ENCODE measurements around the gene JDP2.
"Not testable (repeated sequence)": the region's sequence is repeated elsewhere in the genome, so short reads cannot be mapped to it uniquely, and the experiment has no call there.

The JDP2 gene, protein sequence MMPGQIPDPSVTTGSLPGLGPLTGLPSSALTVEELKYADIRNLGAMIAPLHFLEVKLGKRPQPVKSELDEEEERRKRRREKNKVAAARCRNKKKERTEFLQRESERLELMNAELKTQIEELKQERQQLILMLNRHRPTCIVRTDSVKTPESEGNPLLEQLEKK

GRCh38 chr14:75427482-75428229, at the start of gene JDP2:
TSS of gene JDP2 (plus strand) at chr14:75428022. CDS start at chr14:75437921, 9,899 bp downstream.
- peak; percentile 81 for DNase-seq

DNA sequence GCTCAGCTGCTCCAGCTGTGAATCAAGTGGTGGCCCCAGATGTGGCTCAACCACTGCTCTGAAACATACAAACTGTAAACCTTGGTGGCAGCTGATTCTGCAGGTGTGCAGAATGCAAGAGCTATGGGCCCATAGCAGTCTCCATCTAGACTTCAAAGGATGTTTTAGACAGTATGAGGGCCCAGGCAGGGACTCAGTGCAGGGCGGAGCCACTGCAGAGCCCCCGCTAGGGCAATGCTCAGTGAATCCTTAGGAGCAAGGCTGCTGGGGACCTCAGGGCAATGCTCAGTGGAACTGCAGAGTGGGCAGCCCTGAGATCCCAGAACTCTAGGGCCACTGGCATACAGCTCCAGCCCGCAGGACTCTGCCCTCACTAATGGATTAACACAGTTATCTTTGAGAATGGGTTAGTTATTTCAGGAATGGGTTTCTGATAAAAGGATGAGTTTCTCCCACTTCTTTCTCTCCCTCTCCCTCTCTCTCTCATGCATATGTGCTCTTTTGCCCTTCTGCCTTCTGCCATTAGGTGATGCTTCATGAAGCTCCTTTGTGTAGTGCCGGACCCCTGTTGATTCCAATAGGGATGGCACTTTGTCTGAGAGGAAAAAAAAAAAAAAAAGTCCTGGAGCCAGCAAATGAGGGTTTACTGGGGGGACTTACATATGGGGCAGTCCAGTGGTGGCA, 48.4 kb upstream of the JDP2 start:
- no peak for DNase-seq

DNA sequence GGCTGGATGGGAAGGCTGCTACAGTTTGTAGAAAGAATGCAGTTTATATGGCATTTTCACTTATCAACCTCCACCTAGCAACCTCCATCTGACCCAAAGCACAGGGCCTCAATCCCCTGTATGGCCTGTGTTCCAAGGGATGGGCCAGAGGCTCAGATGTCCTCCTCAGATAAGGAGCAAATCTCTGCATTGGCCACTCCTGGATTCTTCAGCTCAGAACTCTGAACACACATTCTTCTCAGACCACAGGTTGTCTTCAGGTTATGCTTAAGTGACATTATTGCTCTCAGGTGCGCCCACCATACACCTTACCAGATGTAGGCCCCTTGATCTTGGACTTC, 47.9 kb upstream of the JDP2 start:
- no peak for DNase-seq

GRCh38 chr14:75380656-75381055, 47.2 kb upstream of the JDP2 start:
- DNase-seq = no peak

- no peak for DNase-seq
Observed at GRCh38 chr14:75381642-75382041, 46.2 kb upstream of the JDP2 start.

DNA sequence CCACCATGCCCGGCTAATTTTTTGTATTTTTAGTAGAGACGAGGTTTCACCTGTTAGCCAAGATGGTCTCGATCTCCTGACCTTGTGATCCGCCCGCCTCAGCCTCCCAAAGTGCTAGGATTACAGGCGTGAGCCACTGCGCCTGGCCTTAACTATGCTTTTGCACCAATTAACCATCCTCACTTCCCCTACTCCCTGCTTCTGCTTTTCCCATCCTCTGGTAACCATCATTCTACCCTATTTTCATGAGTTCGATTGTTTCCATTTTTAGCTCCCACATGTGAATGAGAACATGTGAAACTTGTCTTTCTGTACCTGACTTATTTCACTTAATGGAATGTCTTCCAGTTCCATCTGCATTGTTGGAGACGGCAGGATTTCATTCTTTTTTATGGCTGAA, 44.6 kb upstream of the JDP2 start:
- not testable (repeated sequence) for DNase-seq

GRCh38 chr14:75383721-75384120, 44.1 kb upstream of the JDP2 start:
- no peak for DNase-seq

DNA sequence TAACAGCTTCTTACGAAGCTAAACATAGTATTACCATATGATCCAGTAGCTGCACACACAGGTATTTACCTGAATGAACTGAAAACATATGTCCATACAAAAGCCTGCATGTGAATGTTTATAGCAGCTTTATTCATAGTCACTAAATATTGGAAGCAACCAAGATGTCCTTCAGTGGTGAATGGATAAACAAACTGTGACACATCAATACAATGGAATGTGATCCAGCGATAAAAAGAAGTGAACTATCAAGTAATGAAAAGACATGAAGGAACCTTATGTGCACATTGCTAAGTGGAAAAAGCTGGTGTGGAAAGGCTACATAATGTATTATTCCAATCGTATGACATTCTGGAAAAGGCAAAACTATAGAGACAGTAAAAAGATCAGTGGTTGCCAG, 38.1 kb upstream of the JDP2 start:
- DNase-seq = no peak

- DNase-seq = no peak
Observed at GRCh38 chr14:75390183-75390582, 37.6 kb upstream of the JDP2 start.

GRCh38 chr14:75391953-75392352, 35.9 kb upstream of the JDP2 start:
- DNase-seq = no peak

- DNase-seq = no peak
Observed at GRCh38 chr14:75392686-75393641, 34.9 kb upstream of the JDP2 start.

DNA sequence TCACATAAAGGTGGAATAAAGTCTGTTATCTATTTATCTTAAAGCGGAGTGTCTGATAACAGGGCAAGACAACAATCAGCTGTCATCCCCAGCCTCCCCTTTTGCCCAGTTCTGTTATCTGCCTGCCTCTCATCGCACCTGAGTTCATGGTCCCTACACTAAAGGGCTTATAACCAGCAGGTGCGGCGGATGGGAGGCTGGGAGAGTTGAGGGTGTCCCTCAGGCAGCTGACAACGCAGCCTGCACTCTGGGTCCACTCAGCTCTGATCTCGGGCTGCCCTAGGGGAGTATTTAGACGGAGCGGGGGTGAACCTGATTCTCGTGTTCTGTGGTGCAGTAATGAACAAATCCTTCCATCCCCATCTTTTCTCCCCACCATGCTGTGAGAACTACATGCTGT, 34.0 kb upstream of the JDP2 start:
- DNase-seq = no peak

- DNase-seq = no peak
Observed at GRCh38 chr14:75395862-75396261, 32.0 kb upstream of the JDP2 start.

DNA sequence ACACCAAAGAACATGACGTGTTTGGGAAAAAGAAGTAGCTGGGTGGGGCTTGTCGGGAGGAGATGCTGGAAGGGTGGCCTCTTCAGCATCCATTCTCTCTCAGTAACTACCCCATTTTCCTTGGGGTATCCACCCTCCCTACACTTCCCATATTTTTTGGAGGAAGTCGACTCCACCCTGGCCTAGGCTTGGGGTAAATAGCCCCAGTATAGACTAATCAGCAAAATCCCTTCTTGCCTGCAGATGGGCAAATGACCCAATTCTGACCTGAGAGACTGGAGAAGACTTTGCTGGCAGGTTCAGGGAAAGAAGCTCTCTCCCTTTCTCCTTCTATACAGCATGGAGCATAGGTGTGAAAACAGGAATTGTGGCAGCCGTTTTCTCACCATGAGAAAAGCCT, 28.5 kb upstream of the JDP2 start:
- no peak for DNase-seq

DNA sequence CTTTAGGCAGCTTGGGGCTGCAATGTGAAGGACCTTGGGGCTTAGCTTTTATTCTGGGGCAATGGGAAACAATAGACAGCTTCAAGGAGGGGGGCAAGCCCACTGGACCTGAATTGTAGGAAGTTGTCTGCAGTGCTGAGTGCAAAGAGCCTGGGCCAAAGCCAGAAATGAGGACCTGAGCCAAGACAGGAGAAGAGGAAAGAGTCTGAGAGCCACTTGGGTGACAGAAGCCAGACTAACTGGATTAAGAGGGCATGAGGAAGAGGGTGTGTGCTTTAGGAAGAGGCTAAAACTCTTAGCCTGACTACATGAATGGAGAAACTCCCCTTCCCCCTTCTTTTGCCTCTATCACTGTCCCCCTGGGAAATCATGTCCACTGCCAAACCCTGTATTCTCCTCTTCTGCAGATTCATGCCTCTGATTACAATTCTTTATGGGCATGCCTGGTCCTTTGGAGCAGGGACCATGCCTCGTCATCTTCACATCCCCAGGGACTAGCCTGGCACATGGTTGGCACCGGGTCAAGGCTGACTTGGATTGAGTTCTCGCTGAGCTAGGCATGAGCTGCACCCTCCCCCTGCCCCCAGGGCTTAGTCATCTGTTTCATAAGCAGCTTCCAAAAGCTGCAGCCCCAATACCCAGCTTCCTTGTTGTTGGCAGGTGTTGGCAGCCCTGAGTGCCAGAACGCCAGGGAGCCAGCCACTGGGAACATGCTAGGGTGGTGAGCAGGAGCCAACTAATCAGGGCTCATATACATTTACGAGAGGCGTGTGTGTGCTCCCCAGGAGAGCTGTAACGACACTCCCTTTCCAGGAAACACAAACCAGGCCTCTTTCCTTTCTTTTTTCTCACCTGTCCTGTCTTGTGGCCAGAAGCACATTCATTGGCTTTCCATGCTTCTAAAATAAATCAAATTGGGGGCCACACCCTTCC, 27.7 kb upstream of the JDP2 start:
- DNase-seq = no peak

DNA sequence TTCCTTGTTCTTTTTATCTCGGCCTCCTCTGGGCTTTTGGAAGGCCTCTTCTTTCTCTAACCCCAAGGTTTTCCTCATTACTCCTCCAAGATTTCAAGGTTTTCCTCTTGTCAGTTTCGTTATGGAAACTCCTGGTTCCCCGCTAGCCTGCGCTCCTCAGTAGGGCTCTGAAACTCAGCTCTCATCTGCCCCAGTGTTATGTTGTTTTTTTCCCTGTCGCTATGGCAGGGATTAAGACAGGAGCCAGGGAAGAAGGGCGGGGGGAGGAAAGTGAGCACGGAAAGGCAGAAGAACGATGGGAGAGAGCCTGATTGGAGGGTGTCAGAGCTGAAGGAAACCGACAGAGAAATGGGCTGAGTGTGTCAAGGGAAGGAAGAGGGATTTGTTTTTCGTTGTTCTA, 26.5 kb upstream of the JDP2 start:
- no peak for DNase-seq

DNA sequence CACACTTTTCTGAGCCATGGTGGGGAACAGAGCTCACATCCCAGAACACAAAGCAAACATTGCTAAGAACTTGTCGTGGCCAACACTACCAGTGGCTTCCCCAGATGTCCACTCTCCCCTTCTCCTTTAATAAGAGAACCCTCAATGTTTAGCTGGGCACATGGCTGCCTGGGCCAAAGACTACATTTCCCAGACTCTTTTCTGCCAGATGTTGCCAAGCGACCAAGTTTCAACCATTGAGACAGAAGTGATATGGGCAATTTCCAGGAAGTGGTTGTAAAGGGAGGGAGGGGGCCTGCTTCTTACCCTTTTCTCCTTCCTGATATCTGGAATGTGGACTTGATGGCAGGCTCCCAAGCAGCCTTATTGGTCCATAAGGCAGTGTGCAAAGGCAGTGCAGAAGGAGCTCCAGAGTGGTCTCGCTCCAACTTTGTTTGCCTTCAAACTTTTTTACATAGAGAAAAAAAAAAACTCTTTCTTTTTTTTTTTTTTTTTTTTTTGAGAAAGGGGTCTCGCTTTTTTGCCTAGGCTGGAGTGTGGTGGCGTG, 24.9 kb upstream of the JDP2 start:
- no peak for DNase-seq

DNA sequence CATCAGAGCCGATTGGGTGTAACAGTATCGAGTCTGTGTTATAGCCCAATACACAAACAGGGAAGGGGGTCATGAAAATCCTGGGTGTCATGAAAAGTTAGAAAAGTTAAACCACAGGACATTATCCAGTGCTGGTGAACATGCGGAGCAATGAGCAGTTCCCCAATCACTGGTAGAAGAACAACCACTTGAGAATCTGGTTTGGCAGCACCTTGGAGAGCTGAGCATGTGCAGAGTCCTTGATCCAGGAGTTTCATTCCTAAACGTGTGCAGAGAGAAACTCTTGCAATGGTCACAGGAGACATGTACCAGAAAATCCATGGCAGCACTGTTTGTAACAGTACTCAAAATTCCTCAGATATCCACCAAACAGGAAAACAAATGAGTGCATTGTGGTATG, 23.0 kb upstream of the JDP2 start:
- DNase-seq = no peak

DNA sequence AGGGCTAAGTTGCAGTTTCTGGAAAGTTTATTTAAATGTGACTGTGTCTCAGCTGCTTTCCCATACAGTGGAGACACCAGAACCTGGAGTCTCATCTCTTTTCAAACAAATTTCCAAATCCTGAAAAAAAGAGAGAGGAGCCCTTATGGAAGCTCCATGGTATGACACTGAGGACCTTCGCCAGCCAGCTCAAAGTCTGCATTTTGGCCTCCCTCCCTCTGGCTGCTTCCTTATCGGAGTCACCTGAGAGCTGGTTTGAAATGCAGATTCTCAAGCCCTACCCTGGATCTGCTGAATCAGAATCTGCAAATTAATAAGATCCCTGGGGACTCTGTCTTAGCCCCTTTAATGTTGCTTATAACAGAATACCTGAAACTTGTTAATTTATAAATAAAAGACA, 21.7 kb upstream of the JDP2 start:
- DNase-seq = no peak

DNA sequence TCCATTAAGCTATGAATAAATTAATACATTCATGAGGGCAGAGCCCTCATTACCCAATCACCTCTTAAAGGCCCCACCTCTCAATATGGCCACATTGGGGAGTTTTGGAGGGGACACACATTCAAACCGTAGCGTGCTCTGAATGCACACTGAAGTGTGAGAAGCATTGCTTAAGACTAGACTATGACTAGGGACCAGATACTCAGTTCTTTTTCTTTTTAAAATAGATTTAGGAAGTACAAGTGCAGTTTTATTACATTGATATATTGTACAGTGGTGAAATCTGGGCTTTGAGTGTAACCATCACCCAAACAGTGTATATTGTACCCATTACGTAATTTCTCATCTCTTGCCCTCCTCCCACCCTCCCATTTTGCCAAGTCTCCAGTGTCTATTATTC, 21.0 kb upstream of the JDP2 start:
- DNase-seq = no peak

DNA sequence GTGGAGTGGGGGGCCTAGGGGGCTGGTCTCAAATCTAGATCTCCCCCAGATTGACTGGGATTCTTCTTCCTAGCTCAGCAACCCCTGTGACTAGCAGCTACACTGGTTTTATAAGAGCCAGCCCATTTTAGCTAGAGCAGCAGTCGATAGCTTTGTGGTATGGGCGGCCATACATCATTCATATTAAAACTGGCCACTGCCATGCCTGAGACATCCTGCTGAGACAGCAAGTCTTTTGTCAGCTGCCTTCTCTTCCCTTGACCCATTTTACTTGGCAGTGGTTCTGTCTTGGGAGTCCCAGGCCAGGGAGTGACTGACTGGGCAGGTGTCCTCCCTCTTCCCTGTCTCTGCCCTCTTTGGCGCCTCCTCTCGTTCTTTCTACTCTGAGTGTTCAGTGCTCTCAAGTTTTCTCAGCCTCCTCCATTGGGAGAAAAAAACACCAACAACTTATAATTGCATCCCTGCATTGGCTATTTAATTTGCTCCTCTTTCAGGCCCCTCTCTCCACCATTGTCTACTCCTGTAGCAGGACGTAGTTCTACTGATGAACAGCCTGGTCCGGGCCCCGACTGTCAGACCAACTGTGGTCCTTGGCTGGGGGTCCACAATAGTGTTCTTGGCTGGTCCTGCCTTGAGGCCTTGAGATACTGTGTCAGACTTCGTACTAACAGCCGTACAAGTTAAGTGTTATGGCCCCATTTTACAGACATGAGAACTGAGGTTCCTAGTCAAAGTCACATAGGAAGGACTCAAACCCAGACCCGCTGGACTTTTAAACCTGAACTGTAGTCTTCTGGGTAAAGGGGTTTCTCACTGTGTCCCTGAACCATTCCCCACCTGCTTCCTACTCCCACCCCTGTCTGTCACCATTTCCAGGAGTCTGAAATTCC, 18.3 kb upstream of the JDP2 start:
- DNase-seq = no peak

Data from KG1 (cell line).